GM12878 (cell line): ENCODE data around the gene CDK5R1.

ENCODE experiments used
- FOXM1 ChIP-seq: IDR thresholded peaks from 2 replicates; pipeline ENCODE4 v1.6.1; 2012; ENCODE audit warnings: low read depth, mild to moderate bottlenecking, inconsistent platforms, low read length, moderate library complexity
- NFYB ChIP-seq: IDR thresholded peaks from 2 replicates; pipeline ENCODE4 v1.6.1; 2011; ENCODE audit warnings: low read depth, mild to moderate bottlenecking, low read length, improper control_type of control experiment, moderate library complexity; ENCODE audit not compliant: insufficient read depth
- NRF1 ChIP-seq: conservative IDR thresholded peaks from 2 replicates; pipeline ENCODE4 v1.6.1; 2011; ENCODE audit warnings: mild to moderate bottlenecking, low read depth, low read length, improper control_type of control experiment
- TF ChIP-seq, protein P1 (sequence below): IDR thresholded peaks from 2 replicates; pipeline ENCODE4 v1.6.1; 2012; ENCODE audit warnings: mild to moderate bottlenecking, low read depth, low read length

DNA sequence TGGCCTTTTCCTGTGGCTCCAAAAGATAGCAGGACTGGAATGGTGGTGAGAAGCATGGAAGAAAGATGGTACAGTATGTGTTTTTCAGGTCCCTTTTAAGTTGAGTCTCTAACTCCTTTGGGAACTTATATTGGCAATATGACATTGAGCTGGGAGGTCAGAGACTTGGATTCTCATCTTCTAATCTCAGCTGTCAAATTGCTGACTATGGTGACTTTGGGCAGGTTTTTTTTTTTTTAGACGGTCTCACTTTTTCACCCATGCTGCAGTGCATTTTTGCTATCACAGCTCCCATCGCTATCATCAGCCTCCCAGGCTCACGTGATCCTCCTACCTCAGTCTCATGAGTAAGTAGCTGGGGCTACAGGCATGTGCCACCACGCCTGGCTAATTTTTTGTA lies 15.1 kb upstream of the CDK5R1 start:
- TF ChIP-seq NRF1 (no peak), NFYB (no peak), FOXM1 (no peak)
- TF ChIP-seq, protein P1, sequence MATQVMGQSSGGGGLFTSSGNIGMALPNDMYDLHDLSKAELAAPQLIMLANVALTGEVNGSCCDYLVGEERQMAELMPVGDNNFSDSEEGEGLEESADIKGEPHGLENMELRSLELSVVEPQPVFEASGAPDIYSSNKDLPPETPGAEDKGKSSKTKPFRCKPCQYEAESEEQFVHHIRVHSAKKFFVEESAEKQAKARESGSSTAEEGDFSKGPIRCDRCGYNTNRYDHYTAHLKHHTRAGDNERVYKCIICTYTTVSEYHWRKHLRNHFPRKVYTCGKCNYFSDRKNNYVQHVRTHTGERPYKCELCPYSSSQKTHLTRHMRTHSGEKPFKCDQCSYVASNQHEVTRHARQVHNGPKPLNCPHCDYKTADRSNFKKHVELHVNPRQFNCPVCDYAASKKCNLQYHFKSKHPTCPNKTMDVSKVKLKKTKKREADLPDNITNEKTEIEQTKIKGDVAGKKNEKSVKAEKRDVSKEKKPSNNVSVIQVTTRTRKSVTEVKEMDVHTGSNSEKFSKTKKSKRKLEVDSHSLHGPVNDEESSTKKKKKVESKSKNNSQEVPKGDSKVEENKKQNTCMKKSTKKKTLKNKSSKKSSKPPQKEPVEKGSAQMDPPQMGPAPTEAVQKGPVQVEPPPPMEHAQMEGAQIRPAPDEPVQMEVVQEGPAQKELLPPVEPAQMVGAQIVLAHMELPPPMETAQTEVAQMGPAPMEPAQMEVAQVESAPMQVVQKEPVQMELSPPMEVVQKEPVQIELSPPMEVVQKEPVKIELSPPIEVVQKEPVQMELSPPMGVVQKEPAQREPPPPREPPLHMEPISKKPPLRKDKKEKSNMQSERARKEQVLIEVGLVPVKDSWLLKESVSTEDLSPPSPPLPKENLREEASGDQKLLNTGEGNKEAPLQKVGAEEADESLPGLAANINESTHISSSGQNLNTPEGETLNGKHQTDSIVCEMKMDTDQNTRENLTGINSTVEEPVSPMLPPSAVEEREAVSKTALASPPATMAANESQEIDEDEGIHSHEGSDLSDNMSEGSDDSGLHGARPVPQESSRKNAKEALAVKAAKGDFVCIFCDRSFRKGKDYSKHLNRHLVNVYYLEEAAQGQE, result no peak
